Tibial nerve (tissue), 4 donors: ENCODE measurements around the gene PVR. TPM values are rescaled to one million over a fixed set of nuclear protein-coding genes. Genes with fewer than 3 reads are reported as not detected.

Experiments
- DNase-seq, 2 donors: peaks; one replicate each; pipeline ENCODE4 v3.0.0-alpha.2; 2019; ENCODE audit warnings: low spot score in 2 of 2
- H3K27ac ChIP-seq, 4 donors: fragments of 200-600 bp; sonication (generic) in 3 of 4; one replicate each; pipeline ENCODE4 v1.5.1; 2017 to 2019; ENCODE audit warnings: mild to moderate bottlenecking in 1 of 4
- H3K27me3 ChIP-seq, 2 donors: fragments of 200-600 bp; sonication (generic) in 1 of 2; one replicate each; pipeline versions ENCODE4 v1.5.1 to v1.6.0; 2017 to 2019
- H3K36me3 ChIP-seq, 3 donors: fragments of 200-600 bp; sonication (generic); one replicate each; pipeline ENCODE4 v1.5.1; 2018 to 2019
- H3K4me1 ChIP-seq, 4 donors: fragments of 200-600 bp; sonication (generic) in 3 of 4; one replicate each; pipeline ENCODE4 v1.5.1; 2017 to 2019
- H3K4me3 ChIP-seq, 4 donors: fragments of 200-600 bp; sonication (generic) in 3 of 4; one replicate each; pipeline ENCODE4 v1.5.1; 2017 to 2019; ENCODE audit warnings: mild to moderate bottlenecking in 1 of 4, moderate library complexity in 1 of 4
- H3K9me3 ChIP-seq, 4 donors: fragments of 200-600 bp; sonication (generic) in 3 of 4; one replicate each; pipeline ENCODE4 v1.5.1; 2017 to 2019
- EP300 ChIP-seq, 2 donors: sonication (generic); formaldehyde crosslinking; IDR thresholded peaks; one replicate each; pipeline ENCODE4 v1.6.1; 2017; ENCODE audit warnings: antibody characterized with exemption in 2 of 2, mild to moderate bottlenecking in 1 of 2
- POLR2A ChIP-seq, 2 donors: fragments of 450-650 bp; IDR thresholded peaks; one replicate each; pipeline ENCODE4 v1.6.1; 2017; ENCODE audit warnings: antibody characterized with exemption in 2 of 2, mild to moderate bottlenecking in 2 of 2, moderate library complexity in 2 of 2
- WGBS, 2 donors: methylation state at CpG; one replicate each; pipeline ENCODE4 v1.1.5; 2018; 5-methylcytosine and 5-hydroxymethylcytosine counted together
- total RNA-seq, 4 donors: library from RNA; depleted of rRNA; stranded (reverse); fragments of >200 nt; gene quantifications; one replicate each; pipeline ENCODE4 v1.1.0, GENCODE V29; 2016
- TF ChIP-seq, protein P1 (sequence below), 5 experiments: fragments of 200-600 bp in 3 of 5; fragments of 450-650 bp in 2 of 5; sonication (generic) in 3 of 5; IDR thresholded peaks; one replicate each; pipeline ENCODE4 v1.5.1; 2016 to 2019; ENCODE audit warnings: antibody characterized with exemption in 5 of 5, mild to moderate bottlenecking in 3 of 5, moderate library complexity in 2 of 5

The PVR gene
- total RNA-seq, 4 donors from 2014 or later = 55.3 to 71.4 (median 69.6) TPM

DNA sequence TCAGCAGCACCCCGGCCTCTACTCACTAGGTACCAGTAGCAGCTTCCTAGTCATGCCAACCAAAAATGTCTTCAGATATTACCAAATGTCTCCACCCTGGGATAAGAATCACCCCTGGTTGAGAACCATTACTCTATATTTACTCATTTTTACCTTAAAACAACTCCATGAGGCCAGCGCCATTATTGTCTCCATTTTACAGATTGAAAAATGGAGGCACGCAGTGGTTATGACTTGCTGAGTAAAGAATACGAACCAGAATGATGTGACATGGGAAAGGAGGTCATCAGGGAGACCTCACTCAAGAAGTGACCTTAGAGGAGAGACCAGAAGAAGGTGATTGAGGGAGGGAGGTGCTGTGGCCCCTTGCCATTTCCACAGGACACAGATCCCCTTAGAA, 29.8 kb downstream of the PVR start:
- Histone ChIP-seq H3K36me3 (peaks cover 0 to 37% (median 0%) of the 10 kb centered on the region in 3 donors), H3K27me3 (no peaks in the 10 kb centered on the region), H3K27ac (no peak overlapping the region), H3K4me3 (no peak overlapping the region), H3K4me1 (no peaks in the 10 kb centered on the region), H3K9me3 (no peaks in the 10 kb centered on the region)
- TF ChIP-seq EP300 (IDR thresholded peaks at IDR 0.05) = no peak
- no peak for TF ChIP-seq POLR2A (IDR thresholded peaks at IDR 0.05)
- TF ChIP-seq, protein P1, sequence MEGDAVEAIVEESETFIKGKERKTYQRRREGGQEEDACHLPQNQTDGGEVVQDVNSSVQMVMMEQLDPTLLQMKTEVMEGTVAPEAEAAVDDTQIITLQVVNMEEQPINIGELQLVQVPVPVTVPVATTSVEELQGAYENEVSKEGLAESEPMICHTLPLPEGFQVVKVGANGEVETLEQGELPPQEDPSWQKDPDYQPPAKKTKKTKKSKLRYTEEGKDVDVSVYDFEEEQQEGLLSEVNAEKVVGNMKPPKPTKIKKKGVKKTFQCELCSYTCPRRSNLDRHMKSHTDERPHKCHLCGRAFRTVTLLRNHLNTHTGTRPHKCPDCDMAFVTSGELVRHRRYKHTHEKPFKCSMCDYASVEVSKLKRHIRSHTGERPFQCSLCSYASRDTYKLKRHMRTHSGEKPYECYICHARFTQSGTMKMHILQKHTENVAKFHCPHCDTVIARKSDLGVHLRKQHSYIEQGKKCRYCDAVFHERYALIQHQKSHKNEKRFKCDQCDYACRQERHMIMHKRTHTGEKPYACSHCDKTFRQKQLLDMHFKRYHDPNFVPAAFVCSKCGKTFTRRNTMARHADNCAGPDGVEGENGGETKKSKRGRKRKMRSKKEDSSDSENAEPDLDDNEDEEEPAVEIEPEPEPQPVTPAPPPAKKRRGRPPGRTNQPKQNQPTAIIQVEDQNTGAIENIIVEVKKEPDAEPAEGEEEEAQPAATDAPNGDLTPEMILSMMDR (IDR thresholded peaks at IDR 0.05) = no peak
- 81 to 90% methylated on average over 4 of the region's 4 CpGs for WGBS, 2 donors
- no peak for DNase-seq

DNA sequence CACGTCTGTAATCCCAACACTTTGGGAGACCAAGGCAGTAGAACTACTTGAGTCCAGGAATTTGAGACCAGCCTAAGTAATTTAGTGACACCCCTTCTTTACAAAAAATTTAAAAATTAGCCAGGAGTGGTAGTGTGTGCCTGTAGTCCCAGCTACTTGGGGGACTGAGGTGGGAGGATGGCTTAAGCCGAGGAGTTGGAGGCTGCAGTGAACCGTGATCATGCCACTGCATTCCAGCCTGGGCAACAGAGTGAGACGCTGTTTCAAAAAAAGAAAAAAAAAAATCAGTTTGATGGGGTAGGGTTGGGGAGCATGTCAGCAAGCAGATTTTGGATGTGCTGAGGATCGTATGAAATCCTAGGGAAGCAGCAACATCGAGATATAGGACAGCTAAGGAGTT, 31.8 kb downstream of the PVR start:
- no peak for DNase-seq
- Histone ChIP-seq H3K27me3 (no peaks in the 10 kb centered on the region), H3K27ac (no peak overlapping the region), H3K4me1 (no peaks in the 10 kb centered on the region), H3K4me3 (no peak overlapping the region), H3K9me3 (no peaks in the 10 kb centered on the region), H3K36me3 (peaks cover 0 to 58% (median 0%) of the 10 kb centered on the region in 3 donors)
- WGBS, 2 donors = 80 to 89% methylated on average over 6 of the region's 6 CpGs
- no peak for TF ChIP-seq POLR2A (IDR thresholded peaks at IDR 0.05)
- no peak for TF ChIP-seq EP300 (IDR thresholded peaks at IDR 0.05)
- TF ChIP-seq, protein P1 (IDR thresholded peaks at IDR 0.05) = no peak

DNA sequence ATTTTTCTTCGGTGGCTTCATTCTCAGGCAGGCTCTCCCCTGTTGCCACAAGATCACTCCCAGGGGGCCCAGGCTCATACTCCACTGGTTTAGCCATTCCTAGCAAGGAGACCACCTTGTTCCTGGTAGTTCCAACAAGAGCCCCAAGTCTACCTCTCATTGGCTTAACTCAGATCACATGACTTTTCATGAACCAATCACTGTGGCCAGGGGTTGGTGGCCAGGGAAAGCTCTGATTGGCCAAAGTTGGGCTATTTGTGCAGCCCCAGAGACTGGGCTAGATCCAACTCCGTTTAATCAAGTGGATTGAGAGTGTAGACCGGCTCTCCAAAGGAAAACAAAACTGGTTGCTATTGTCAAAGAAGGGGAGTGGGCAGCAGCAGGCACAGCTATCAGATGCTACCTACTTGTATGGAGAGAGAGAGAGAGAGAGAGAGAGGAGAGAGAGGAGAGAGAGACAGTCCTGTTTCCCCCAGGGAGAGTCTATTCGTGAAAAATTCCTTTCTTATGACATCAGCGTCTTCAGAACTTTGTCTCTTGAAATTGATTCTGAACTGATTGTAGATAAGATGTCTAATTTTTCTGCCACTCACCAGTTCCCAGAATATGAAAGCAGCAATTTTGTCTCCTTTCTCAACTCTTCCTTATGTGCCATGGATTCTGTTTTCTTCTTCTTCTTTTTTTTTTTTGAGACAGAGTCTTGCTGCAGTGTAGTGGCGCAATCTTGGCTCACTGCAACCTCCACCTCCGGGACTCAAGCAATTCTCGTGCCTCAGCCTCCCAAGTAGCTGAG, 33.5 kb downstream of the PVR start:
- H3K4me3 ChIP-seq = no peak overlapping the region
- H3K36me3 ChIP-seq = peaks cover 0 to 74% (median 0%) of the 10 kb centered on the region in 3 donors
- no peak overlapping the region for H3K27ac ChIP-seq
- TF ChIP-seq, protein P1 (IDR thresholded peaks at IDR 0.05) = no peak
- no peak for TF ChIP-seq EP300 (IDR thresholded peaks at IDR 0.05)
- no peak for TF ChIP-seq POLR2A (IDR thresholded peaks at IDR 0.05)
- no peaks in the 10 kb centered on the region for H3K27me3 ChIP-seq
- WGBS, 2 donors = 50 to 63% methylated on average over 8 of the region's 8 CpGs
- DNase-seq = no peak
- no peaks in the 10 kb centered on the region for H3K9me3 ChIP-seq
- H3K4me1 ChIP-seq = no peaks in the 10 kb centered on the region

DNA sequence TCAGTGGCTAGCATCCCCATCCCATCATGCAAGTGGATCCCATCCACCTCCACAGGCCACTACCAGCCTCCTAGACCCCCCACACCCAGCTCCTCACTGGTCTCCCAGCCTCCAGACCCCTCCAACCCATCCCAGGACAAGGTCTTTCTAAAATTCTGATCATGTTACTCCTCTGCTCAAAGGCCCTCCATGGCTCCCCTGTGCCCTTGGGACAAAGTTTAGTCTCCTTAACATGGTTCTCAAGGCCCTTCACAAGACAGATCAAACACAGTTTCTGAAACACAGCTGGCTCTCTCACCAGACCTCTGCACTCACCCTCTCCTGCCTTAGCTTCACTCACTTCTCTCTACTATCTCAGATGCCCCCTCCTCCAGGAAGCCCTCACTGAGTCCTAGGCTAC, 36.8 kb downstream of the PVR start:
- Histone ChIP-seq H3K9me3 (no peaks in the 10 kb centered on the region), H3K4me3 (no peak overlapping the region), H3K36me3 (peaks cover 0 to 66% (median 0%) of the 10 kb centered on the region in 3 donors), H3K27ac (no peak overlapping the region), H3K27me3 (no peaks in the 10 kb centered on the region), H3K4me1 (peaks cover 0 to 9% (median 0%) of the 10 kb centered on the region in 4 donors)
- TF ChIP-seq POLR2A (IDR thresholded peaks at IDR 0.05) (no peak), EP300 (IDR thresholded peaks at IDR 0.05) (no peak)
- TF ChIP-seq, protein P1 (IDR thresholded peaks at IDR 0.05) = no peak
- DNase-seq = no peak

DNA sequence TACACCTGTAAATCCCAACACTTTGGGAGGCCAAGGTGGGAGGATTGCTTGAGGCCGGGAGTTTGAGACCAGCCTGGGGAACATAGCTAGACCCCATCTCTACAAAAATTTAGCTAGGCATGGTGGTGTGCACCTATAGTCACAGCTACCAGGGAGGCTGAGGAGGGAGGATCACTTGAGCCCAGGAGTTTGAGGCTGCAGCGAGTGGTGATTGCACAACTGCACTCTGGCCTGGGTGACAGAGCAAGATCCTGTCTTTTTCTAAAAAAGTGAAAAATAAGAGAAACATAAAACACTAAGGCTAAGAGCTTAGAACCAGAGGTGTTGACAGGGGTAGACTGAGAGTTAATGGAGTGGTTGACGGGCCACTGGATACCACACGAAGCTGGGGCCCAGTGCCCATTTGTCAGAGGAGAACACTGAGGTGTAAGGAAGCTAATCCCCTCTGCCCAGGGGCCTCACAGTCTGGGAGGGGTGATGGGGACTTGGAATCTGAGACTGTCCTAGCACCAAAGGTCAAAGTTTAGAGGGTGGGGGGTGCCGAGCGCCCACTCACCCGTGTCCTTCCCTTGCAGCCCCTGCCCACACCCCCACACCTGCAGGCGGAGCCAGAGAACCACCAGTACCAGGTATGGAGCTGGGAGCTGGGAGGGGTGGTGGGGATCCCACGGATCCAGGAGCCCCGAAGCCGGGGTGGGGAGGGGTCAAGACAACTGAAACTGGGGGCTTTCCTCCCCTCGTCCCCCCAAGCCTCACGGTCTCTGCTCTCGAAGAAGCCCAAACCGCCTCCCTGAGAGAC, 38.5 kb downstream of the PVR start:
- no peak for TF ChIP-seq POLR2A (IDR thresholded peaks at IDR 0.05)
- TF ChIP-seq EP300 (IDR thresholded peaks at IDR 0.05) = no peak
- TF ChIP-seq, protein P1 (IDR thresholded peaks at IDR 0.05) = no peak
- Histone ChIP-seq H3K27ac (no peak overlapping the region), H3K4me1 (peaks cover 0 to 9% (median 0%) of the 10 kb centered on the region in 4 donors), H3K4me3 (no peak overlapping the region), H3K36me3 (peaks cover 0 to 54% (median 0%) of the 10 kb centered on the region in 3 donors), H3K27me3 (no peaks in the 10 kb centered on the region), H3K9me3 (no peaks in the 10 kb centered on the region)
- 79 to 80% methylated on average over 12 to 15 of the region's 15 CpGs for WGBS, 2 donors
- DNase-seq = no peak
